Fibroblast of peridontal ligament (primary cell): ENCODE measurements around the gene OSR1.
"Not testable (repeated sequence)": the region's sequence is repeated elsewhere in the genome, so short reads cannot be mapped to it uniquely, and the experiment has no call there.

Source experiments
- DNase-seq: peaks from one replicate; pipeline ENCODE4 v3.0.0-alpha.2; 2010; ENCODE audit errors: extremely low read depth

The OSR1 gene

DNA sequence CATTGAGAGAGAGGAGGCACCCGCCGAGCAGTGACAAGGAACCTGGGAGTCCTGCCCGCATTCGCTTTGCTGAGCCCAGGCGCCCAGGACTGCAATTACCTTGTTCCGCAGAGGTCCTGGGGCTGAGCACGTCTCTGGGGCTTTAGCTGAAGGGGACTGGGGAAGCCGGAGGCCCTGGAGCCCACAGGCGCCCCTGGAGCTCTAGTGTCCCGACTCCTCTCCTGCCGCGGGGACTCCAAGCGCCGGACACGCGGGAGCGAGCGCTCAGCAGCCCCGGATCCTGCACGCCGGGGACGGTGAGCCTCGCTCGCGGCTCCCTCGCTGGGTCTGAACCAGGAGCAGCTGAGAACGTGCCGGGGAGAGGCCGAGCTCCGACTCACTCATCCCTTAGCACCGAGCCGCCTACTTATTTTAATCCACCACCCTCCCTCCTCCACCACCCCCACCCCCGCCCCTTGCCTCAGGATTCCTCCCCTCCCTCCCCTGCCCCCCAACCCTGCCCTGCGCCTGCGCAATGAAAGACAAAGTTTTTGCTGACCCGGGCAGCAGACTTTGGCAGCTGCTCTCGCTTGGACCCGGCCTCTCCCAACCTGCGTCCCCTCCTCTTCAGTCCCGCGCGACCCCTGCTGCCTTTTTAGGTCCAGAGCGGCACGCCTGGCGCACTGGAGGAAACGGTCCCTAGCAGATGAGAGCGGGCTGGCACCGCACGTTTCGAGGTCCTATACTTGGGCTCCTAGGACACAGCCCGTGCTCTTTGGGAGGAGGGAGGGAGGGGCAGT is at the start of gene OSR1:
Gene OSR1, minus strand, starts transcription at position 382 of the 779 bp plus-strand sequence. CDS start 4,818 bp downstream, outside the sequence.
- DNase-seq: peak; percentile 76

DNA sequence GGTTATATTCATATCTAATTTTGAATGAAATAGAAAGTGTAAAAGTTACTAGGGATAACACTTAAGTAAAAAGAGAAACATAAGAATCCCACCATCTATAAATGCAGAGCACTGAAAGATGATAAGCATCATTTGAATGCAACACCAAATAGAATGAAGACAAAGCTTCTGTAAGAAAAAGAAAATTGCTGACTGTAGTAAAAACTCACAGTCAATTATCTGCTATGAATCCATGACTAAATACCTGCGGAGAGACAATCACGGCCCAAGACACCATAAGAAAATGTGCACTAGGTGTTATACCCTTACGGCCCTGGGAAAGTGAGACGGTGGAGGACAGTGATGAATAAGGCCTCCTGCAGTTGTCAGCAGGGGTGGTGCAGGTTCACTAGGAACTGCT is 45.4 kb upstream of the OSR1 start:
- no peak for DNase-seq

DNA sequence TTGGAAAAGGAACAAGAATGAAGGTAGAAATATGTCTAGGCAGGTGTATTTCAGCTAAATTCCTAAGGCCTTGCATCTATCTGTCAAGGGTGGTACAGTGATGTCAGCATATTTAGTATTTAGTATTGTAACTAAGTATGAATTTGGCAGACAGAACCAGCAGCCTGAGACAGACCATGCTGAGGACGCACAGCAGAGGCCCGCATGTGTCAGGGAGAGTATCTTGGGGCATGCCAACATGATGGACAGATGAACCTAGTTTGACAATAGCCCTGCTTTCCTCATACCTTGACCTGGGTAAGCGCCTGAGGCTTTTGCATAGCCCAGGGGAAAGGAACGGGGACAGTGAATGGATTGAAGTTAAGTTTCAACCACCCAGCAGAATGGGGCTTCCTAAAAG is 33.8 kb upstream of the OSR1 start:
- DNase-seq: no peak

DNA sequence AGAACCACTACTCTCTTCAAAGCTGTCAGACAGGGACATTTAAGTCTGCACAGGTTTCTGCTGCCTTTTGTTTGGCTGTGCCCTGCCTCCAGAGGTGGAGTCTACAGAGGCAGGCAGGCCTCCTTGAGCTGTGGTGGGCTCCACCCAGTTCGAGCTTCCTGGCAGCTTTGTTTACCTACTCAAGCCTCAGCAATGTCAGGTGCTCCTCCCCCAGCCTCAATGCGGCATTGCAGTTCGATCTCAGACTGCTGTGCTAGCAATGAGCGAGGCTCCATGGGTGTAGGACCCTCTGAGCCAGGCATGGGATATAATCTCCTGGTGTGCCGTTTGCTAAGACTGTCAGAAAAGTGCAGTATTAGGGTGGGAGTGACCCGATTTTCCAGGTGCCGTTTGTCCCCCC is 31.0 kb upstream of the OSR1 start:
- not testable (repeated sequence) for DNase-seq

GRCh38 chr2:19380532-19380931 is 22.1 kb upstream of the OSR1 start:
- no peak for DNase-seq

- no peak for DNase-seq
Measured at GRCh38 chr2:19378939-19379338, 20.5 kb upstream of the OSR1 start.

DNA sequence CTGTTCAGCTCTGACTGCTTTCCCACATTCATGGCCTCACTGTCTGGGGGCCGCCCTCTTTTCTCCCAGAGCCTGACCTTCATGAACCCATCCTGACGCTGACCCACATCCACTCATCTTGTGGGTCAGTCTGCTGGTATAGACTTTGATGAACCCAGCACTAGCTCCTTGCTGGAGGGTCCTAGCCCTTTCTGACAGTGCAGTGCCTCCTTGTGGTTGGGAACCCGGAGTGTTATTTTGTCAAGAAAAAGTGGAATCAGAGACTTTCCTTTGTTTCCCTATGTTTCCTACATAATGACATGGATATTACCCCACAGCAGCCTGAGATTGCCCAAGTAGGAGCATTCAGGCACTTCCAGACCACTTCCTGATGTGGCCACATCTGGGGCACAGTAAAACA is 19.3 kb upstream of the OSR1 start:
- no peak for DNase-seq

GRCh38 chr2:19373352-19373751 is 14.9 kb upstream of the OSR1 start:
- DNase-seq: no peak

- DNase-seq: peak; percentile 51
Measured at GRCh38 chr2:19371996-19372582, 13.7 kb upstream of the OSR1 start.

DNA sequence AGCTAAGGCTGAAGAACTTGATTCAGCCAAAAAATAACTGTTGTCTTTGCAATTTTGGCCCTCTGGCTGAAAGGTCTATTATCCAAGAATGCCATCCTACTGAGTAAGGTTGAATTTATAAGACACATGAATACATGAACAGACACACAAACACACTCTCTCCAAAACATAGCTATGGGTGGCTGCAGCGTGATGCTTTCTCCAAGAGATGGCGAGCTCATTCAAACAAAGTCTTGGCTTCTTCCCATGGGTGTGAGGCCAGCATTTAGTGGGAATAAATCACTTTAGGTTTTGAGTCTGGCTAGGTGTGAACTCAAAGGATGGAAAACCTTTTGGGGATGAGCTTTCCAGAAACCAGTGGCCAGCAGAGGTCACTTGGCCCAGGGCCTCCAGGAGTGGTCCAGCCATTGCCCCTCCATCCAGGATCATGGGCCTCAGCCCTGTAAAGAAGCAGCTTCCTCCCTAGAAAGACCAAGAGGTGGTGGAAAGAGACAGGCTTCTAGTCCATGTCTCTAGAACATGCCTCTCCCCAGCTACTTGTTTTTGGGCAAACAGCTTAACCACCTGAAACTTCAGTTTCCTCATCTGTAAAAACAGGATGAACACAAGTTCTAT is 11.0 kb upstream of the OSR1 start:
- DNase-seq: peak; percentile 75

- no peak for DNase-seq
Measured at GRCh38 chr2:19368760-19369159, 10.3 kb upstream of the OSR1 start.

DNA sequence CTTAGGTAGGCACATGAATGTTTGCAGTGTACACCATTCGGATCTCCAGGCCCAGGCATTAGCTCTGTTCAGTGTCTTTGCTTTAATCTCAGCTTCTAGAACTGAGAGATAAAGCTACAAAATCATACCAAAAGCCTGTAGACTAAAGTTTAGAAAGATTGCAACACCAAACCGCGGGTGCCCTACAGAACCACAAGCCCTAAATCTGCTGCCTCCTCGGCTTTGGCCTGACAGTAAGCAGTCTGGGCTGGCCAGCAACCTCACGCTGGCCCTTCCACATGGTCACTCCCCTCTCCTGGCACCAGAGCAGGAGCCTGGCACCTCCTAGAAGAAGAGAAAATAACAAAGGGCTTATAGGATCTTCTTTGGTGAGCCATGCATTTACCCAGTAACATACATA is 8.9 kb upstream of the OSR1 start:
- DNase-seq: no peak

DNA sequence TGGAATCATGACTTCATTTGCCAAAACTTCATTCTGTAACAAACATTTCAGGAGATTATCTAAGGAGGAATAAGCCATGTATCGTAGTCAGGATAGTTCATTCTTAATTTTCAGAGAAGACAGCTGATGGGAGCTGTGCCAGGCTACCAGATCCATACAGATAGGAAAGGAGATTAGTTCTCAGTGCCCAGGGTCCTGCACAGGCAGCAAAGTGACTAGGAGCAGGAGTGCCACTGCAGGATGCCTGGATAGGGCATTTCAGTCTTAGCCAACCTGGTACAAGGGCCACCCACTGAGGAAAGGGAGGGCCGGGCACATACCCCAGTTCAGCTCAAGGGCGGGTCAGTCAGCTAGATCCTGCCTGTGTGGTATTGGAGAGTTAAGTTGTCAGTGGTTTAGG is 6.7 kb upstream of the OSR1 start:
- DNase-seq: no peak

DNA sequence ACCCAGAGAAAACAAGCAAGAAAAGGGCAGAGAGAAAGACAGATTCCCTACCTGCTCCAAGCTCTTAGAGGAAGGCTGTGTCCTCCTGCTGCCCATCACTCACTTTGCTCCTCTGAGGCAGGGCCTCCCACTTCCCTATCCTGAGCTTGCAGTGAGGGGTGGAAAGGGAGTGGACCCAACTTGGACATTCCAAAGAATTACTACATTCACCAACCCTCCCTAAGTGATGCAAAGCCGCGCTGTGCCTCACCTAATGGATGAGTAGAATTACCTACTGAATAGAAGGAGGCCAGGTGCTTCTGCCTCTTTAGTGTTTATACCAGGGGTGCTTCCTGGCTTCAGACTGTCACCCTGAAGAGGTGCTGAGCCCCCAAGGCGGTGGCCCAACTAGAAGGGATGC is 5.6 kb upstream of the OSR1 start:
- no peak for DNase-seq

- DNase-seq: no peak
Measured at GRCh38 chr2:19363474-19363778, 5.0 kb upstream of the OSR1 start.

DNA sequence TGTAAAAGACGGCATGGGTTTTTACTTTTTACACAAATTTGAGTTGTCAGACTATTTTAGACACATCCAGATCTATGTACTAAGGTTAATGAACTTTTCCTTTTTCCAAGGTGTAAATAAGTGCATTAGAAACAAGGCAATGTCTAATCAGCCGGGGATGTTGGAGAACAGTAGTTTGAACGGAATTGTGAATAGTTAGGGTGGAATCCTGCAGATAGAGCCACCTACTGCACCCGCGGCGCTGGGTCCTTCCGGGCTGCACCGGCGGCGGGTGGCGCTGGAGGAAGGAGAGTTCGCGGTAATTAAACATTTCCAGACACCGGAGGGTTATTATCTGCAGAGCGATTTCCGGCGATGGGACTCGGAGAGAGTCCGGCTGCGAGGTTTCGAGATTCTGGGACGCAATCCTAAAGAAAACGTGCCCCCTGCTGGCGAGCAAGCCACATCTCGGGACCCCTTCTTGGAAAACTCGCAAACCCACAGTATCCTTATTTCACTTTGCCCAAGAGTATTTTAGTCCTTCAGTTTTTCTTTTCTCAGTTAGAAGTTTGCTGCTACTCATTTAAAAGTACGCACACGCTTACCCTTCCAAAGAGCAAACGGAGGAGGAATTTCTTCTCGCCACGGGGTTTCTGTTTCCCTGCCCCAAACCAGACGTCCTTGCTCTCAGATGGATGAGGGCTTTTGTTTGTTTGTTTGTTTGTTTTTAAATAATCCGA is 4.5 kb upstream of the OSR1 start:
- DNase-seq: peak; percentile 93

DNA sequence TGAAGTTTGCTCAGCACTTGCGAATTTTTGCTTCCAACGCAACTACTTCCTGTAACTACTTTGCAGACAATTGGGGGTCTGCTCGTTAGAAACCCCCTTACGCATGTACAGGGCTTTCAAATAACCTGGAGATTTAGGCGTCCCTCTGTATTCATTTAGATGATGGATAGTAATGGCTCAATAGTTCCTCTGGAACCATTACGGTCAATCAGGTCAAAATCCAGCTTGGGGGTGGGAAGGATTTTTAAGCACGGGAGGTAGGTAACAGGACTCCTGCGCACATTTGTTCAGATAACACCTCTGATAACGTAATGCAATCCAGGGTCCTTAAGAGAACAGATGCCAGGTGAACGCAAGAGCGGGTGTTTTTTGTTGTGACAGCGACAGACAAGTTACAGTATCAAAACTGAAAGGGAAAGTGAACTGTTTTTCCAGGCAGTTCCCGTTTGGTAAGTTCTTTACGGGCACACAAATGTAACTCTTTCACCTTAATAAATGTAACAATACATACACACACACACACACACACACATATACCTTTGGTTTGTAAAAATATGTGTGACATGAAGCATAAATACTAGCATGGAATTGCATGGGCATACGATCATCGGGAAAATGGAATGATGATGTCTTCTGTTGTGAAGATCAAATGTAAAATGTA is 3.8 kb upstream of the OSR1 start:
- peak; percentile 66 for DNase-seq

DNA sequence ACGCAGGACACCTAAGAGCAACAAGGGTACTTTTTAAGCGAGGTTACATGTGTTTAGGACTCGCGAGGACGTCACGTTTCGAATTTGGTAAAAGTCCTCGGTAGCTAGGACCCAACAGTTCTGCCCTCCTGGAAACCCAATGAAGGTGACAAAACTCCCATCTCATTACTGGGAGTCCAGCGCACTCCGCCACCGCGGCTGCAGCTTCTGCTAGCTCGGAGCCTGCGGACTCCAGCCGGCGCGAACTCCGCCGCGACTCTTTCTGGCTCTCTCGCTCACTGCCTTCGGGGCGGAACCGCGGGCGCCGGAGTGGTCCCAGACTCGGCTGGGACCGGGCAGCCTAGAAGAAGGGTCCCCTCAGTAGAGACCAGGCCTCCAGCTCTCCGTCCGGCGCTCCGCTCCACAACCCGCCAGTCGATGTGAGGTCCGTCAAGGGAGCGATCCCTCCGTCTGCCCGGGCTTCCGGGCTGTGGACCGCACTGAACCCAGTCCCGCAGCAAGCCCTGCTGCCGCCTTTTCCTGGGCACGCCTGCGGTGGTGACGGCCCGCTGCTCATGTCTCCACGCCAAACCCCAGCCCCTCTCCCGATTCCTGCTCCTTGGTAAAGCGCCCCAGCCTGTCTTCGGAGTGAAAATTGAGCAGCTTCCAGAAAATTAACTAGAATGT is 3.0 kb upstream of the OSR1 start:
- peak; percentile 29 for DNase-seq

GRCh38 chr2:19360966-19361321 is 2.5 kb upstream of the OSR1 start:
- DNase-seq: no peak

- DNase-seq: no peak
Measured at GRCh38 chr2:19360266-19360965, 2.0 kb upstream of the OSR1 start.

DNA sequence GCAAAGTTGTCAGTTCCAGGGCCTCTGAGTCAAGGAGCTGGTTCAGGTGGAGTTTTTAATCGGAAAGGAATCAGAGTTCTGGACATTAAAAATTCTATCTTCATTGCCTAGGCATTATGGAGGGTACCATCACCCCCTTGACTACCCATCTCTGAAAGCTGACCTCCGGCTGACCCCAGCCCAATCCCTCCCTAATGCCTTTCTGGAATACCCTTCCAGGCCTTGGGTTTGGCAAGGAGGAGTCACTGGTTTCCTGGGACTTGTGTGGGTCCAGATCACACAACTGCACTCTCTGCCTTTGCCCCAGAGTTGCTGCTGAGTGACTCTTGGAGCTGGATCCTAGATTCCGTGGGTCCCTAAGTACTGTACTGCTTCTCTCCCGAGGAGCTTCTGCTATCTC is 1.0 kb upstream of the OSR1 start:
- no peak for DNase-seq
